Ecto neural progenitor cell (in vitro differentiated cells): Measurements from ENCODE around the gene CYB5RL.
"Not testable (repeated sequence)": the region's sequence is repeated elsewhere in the genome, so short reads cannot be mapped to it uniquely, and the experiment has no call there.

Experiments used
- DNase-seq: peaks from one replicate; pipeline ENCODE4 v3.0.0-alpha.2; 2018; ENCODE audit warnings: low spot score

The CYB5RL gene

GRCh38 chr1:54225986-54226559 is 26.2 kb upstream of the CYB5RL start:
- no peak for DNase-seq

DNA sequence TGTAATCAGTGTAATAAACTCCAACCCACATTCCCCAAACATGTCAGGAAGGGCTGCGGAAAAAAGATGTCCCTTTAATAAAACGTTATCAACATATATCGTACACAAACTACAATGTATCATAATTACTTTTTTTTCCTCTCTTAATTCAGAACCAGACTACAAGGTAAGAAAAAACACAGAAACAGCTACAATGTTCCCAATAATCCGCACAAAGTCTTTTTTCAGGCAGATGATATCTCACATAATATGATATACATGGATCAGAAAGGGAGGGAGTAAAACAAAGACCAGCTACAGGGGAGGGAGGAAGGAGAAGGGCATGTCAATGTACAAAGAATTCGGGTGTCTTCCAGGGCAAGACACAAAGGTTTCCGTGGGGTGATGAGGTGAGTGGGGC is 25.5 kb upstream of the CYB5RL start:
- DNase-seq = no peak

DNA sequence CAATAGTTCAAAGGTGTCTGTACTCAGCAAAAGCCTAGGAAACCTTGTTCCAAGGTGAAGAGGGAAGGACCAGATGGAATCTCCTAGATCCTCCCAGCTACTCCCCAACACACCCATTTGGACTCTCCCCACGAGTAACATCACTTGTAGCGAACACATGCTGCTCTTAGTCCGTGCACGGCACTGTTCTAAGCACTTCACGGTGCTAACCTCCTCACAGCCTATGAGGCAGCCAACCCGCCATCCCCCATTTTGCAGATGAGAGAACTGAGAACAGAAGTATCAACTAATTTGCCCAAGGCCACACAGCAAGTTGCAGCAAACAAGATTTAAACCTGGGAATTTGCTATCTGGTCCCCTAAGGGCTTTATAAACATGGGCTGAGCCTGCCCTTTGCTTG is 24.4 kb upstream of the CYB5RL start:
- no peak for DNase-seq

DNA sequence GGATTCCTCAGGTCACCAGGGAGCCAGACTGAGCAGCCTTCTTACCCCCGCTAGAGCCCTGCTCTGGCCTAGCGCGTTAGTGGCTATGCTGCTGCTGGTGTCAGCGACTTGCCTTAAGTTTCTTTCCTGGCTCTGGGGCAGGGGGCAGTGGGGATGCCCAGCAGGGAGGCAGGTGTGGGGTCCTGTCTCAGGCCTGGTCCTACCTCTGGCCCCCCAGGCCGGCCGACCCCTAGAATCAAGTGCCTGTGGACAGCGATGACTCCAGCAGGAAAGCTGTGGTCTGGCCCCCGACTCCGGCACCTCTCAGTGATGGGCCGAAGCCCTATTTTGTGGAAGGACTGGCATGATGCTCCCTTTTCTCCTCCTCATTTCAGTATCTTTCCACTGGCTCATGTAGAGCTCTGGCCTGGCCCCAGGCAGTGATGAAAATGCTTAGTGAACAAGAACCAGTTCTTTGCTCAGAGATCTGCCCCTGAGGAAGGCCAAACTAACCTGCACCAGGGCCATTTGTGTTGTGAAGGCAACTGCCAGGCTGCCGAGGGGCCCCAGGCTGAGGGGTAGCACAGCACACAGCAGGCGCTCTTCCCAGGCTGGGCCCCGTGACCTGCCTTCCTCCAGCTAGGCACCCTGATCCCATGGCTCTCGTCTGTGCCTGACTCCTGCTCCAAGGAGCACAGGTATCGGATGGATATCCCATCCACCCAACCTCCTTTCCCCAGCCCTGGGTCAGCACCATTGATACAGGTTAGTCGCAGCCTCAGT is 23.8 kb upstream of the CYB5RL start:
- DNase-seq = no peak

GRCh38 chr1:54222711-54223110 is 22.9 kb upstream of the CYB5RL start:
- DNase-seq = no peak

GRCh38 chr1:54221867-54222484 is 22.1 kb upstream of the CYB5RL start:
- DNase-seq = no peak

DNA sequence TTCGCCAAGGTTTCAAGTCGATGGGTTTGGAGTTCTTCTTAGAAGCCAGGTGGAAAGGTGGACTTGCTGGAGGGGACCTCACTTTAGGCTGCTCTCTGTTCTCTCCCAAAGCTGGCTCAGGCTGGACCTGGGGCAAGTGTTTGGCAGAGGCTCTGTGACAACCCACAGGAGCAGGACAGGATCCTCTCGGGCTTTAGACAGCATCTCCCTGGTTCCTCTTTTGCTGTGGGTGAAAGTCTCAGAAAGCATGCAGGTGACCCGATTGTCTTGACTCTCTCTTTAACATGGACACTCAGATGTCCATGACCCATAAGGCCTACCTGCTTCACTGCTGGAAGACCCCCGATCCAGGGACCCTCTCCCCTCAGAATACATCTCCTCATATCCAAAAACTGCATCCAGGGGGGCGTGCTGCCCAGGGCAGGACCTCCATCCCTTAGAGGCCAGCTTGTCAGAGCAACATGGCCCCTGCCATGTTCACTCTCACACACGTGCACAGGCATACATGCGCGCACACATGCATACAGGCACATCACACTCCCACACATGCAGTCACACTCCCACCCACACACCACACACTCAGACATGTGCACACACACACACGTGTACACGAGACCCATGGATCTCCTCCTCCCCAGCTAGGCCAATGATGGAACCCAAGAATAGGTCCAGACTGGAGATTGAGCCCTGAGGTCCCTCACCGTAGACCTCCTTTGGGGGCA is 21.4 kb upstream of the CYB5RL start:
- DNase-seq = no peak

- DNase-seq = no peak
These were observed 20.4 kb upstream of the CYB5RL start for GRCh38 chr1:54220004-54220811.

DNA sequence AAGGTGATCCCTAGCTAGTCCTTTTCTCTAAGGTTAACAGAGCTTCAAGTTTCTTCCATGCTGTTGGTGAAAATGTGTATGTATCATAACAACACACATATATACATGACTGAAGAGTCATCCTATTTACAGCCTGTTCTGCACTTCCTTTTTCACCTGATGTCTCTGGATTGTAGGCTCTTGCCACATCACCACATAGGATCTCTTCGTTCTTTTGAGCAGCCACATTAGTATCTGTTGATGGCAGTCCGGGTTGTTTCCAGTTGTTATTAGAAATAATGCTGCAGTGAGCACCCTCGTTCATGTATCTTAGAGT is 19.8 kb upstream of the CYB5RL start:
- no peak for DNase-seq

DNA sequence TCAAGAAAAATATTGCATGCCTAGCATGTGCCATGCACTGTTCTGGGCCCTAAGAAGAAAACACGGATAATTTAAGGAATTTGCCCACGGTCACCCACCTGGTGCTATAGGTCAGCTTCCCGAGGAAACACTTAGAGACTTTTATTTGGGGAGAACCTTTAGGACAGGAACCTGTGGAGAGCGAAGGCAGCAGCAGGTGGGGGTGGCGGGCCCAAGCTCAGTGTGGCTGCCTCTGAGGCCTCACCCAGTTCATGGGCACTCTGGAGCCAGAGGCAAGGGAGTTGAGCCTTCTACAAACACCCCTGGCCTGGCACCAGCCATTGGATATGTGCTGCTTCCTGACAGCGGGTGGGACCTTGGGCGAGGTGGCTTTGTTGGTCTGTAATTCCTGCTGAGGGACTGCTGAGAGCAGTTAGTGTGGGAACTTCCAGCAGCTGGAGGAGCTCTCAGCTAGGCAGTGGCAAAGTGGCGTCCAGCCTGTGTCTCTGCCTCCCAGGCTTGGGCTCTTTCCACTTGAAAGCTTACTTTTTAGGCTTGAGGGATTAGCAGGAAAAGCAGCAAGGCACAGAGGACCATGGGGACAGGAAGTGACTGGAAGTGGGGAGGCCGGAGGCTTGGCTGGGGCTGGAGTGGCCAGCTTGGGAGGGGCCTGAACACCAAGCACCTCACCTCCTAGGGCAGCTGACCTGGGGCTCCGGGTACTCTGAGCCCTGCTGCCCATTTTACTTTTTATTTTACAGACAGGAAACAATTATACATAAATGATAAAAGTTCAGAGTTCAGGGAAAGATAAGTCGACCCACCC is 19.3 kb upstream of the CYB5RL start:
- DNase-seq = no peak

GRCh38 chr1:54215523-54215922 is 15.7 kb upstream of the CYB5RL start:
- DNase-seq = no peak

DNA sequence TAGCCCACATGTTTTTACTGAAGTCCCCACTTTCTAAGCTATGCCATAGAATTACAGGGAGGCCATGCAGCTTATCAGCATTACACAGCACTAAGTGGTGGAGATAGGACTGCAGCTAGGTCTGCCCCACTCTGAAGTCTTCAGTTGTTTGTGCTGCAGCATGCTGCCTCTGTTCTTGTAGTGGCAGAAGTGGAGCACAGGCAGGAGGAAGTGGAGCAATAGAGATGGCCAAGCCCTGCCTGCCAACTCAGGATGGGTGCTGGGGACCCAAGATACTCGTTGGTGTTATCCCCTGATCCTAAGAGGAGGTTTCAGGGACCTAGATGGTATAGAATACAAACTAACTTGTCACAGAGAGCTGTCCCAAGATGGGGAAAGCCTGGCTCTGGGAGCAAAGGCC is 13.0 kb upstream of the CYB5RL start:
- no peak for DNase-seq

DNA sequence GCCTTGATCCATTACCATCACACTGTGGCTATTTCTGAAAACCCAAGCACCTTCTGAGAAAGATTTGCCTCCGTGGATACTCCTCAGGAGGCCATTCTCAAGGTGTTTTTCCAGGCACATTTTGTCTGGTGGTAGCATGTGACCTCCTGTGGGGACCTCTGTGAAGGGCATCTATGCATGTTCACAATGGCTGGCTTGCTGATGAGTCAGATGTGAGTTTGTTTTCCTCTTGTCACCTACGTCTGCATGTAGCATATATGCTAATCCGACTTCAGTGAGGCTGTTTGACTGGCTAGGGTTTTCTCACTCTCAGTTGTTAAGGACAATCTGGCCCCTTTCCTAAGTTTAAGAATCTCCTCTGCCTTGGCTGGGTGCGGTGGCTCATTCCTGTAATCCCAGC is 8.1 kb upstream of the CYB5RL start:
- not testable (repeated sequence) for DNase-seq

DNA sequence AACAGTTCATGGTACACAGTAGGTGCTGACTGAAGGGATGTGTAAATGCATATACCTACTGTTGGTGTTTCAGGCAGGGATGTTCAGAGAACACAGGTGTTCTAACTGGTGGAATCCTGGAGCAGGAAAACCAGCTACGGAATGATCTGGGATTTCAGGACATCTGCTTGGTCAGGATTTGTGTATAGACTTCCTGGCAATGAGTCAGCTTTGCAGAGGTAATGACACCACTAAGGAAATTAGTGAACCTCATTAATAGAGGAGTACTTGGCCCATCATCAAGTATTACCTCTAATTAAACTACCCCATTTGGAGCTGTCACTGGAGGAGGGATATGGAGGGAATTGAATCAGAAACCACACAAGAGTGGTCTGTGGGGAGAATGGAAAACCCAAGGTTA is 7.5 kb upstream of the CYB5RL start:
- no peak for DNase-seq

- no peak for DNase-seq
These were observed 4.4 kb upstream of the CYB5RL start for GRCh38 chr1:54204199-54204598.

DNA sequence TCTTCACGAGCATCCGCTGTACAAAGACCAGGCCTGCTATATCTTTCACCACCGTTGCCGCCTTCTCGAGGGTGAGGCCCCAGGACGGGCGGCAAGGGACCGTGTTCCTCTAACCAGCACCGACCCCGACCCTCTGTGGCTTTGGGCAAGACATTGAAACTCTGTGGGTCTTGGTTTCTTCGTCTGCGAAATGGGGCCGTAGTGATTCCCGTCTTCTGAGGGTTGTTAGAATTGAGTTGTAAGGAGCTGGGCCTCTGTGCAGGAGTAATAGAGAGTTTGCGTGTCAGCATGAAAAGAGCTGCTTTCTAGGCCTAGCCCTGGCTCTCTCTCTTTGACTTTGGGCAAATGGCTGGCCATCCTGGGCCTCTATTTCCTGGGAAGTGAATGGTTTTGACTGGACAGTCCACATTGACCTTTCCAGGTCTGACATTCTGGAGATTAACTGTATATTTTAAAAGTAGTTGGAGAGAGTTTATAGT is 728 bp upstream of the CYB5RL start:
- DNase-seq = no peak

DNA sequence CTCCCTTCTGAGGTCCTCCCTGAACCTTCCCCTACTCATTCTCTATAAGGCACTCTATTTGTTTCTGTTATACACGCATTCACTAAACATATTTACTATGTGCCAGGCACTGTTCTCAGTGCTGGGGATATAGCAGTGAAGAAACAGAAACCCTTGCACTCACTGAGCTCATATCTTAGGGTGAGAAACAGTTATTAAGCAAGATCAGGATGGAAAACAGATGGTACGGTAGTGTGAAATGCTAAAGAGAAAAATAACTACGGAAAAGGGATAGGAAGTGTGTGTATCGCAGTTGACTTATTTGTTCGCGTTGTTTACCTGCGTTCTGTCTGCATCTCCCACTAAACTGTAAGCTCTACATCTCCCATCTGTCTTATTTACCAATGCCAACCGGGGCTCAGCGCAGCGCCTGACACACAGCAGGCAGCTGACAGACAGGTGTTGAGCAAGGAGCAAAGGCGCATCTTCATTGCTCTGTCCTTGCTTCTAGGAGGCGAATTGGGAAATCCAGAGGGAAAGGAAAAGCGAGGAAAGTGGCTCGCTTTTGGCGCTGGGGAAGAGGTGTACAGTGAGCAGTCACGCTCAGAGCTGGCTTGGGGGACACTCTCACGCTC is 572 bp downstream of the CYB5RL start:
- no peak for DNase-seq

- no peak for DNase-seq
These were observed 6.4 kb downstream of the CYB5RL start for GRCh38 chr1:54193453-54193852.

DNA sequence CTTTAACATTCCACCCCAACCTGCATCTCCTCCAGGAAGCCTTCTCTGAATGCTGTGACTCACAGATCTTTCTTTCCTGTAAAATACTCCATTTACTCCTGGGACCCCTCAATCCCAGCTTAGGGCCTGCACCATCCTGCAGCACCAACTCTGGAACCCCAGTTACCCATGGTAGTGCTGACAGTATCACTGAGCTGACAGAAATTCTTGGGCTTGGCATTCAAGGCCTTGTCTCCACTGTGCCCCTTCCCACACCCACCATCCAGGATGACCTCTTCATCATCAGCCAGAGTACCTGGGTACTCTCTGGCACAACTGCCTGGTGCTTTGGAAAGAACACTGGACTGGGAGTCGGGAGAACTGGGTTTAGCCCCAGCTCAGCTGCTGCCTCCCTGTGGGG is 8.3 kb downstream of the CYB5RL start:
- DNase-seq = no peak

GRCh38 chr1:54190526-54190925 is 9.3 kb downstream of the CYB5RL start:
- no peak for DNase-seq

DNA sequence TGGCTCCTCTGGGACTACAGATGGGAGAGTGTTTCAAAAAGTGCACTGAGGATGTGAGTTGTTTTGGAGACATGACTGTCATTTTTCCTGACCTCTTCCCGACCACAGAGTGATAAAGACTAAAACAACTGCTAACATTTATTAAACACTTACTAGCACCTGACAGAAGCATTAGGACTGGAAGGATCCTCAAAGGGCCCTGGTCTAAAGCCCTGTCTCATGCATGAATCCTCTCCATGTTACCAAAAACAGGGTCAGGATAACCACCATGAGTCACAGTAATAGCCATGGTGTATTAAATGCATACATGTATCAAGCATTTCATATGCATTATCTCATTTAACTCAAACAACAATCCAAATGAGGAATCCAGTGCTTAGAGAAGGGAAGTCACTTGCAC is 11.5 kb downstream of the CYB5RL start:
- no peak for DNase-seq
